Ascending aorta (tissue), 2 donors: ENCODE measurements around the gene SPTBN1. TPM values are rescaled to one million over a fixed set of nuclear protein-coding genes. Genes with fewer than 3 reads are reported as not detected.

ENCODE experiments used
- DNase-seq, 2 donors: peaks; one replicate each; pipeline ENCODE4 v3.0.0-alpha.2; 2019; ENCODE audit warnings: low spot score in 2 of 2
- H3K27ac ChIP-seq, 2 donors: fragments of 200-600 bp; sonication (generic); one replicate each; pipeline ENCODE4 v1.5.1; 2016 to 2017; ENCODE audit warnings: mild to moderate bottlenecking in 1 of 2
- H3K27me3 ChIP-seq: fragments of 200-600 bp; sonication (generic); one replicate; pipeline ENCODE4 v1.5.1; 2017
- H3K36me3 ChIP-seq, 2 donors: fragments of 200-600 bp; sonication (generic); one replicate each; pipeline ENCODE4 v1.5.1; 2016
- H3K4me1 ChIP-seq, 2 donors: fragments of 200-600 bp; sonication (generic); one replicate each; pipeline ENCODE4 v1.5.1; 2016 to 2017; ENCODE audit warnings: mild to moderate bottlenecking in 1 of 2
- H3K4me3 ChIP-seq, 2 donors: fragments of 200-600 bp; sonication (generic); one replicate each; pipeline ENCODE4 v1.5.1; 2016 to 2017; ENCODE audit warnings: mild to moderate bottlenecking in 1 of 2
- H3K9me3 ChIP-seq, 2 donors: fragments of 200-600 bp; sonication (generic); one replicate each; pipeline ENCODE4 v1.5.1; 2016
- intact Hi-C: fragments of 100-400 bp; cut with DNase I; formaldehyde crosslinking; loops from one replicate; pipeline ENCODE4 v1.15.1; 2023
- total RNA-seq: library from RNA; depleted of rRNA; stranded (reverse); fragments of >200 nt; gene quantifications from one replicate; pipeline ENCODE4 v1.1.0, GENCODE V29; 2016
- TF ChIP-seq, protein P1 (sequence below), 3 experiments: fragments of 200-600 bp in 2 of 3; fragments of 450-650 bp in 1 of 3; sonication (generic) in 2 of 3; IDR thresholded peaks; one replicate each; pipeline ENCODE4 v1.5.1; 2016 to 2019; ENCODE audit warnings: antibody characterized with exemption in 3 of 3, mild to moderate bottlenecking in 1 of 3, moderate library complexity in 1 of 3

SPTBN1 gene
- total RNA-seq, 1 donor from 2014 or later = 246 TPM

DNA sequence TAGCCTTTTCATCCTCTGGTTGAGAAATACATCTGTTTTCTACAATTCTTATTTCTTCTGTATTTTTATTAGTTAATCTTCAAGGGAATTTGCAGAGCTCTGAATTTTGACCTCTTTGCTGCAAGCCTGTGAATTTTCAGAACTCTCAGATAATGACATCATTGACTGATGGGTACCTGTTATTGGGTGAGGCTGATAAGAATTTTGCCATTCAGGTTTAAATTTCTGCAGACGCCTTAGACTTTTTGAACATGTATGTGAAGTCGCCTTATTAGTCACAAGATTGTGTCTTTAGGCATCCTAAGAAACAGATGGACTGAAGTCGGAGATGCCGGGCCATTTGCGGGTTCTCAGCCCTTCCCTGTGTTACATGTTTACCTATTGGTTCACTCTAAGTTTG, 82.4 kb downstream of the SPTBN1 start:
- Histone ChIP-seq H3K27ac (no peak overlapping the region), H3K27me3 (no peaks in the 10 kb centered on the region), H3K9me3 (no peaks in the 10 kb centered on the region), H3K4me1 (no peaks in the 10 kb centered on the region), H3K4me3 (no peak overlapping the region), H3K36me3 (peaks cover 0 to 8% of the 10 kb centered on the region in 2 donors)
- intact Hi-C loops = no loop called here
- DNase-seq = no peak
- TF ChIP-seq, protein P1, sequence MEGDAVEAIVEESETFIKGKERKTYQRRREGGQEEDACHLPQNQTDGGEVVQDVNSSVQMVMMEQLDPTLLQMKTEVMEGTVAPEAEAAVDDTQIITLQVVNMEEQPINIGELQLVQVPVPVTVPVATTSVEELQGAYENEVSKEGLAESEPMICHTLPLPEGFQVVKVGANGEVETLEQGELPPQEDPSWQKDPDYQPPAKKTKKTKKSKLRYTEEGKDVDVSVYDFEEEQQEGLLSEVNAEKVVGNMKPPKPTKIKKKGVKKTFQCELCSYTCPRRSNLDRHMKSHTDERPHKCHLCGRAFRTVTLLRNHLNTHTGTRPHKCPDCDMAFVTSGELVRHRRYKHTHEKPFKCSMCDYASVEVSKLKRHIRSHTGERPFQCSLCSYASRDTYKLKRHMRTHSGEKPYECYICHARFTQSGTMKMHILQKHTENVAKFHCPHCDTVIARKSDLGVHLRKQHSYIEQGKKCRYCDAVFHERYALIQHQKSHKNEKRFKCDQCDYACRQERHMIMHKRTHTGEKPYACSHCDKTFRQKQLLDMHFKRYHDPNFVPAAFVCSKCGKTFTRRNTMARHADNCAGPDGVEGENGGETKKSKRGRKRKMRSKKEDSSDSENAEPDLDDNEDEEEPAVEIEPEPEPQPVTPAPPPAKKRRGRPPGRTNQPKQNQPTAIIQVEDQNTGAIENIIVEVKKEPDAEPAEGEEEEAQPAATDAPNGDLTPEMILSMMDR (IDR thresholded peaks at IDR 0.05) = no peak

DNA sequence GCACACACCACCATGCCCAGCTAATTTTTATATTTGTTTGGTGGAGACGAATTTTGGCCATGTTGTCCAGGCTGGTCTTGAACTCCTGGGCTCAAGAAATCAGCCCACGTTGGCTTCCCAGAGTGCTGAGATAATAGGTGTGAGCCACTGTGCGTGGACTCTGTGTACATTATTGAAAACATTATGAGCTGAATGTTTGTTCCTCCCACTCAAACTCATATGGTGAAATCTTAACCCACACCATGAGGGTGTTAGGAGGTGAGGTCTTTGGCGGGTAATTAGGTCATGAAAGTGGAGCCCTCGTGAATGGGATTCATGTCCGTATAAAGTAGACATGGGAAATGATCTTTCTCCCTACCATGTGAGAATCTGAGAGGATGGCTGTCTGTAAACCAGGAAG, 83.6 kb downstream of the SPTBN1 start:
- no peaks in the 10 kb centered on the region for H3K9me3 ChIP-seq
- no peak overlapping the region for H3K4me3 ChIP-seq
- intact Hi-C loops = no loop called here
- peaks cover 0 to 8% of the 10 kb centered on the region in 2 donors for H3K36me3 ChIP-seq
- DNase-seq = no peak
- TF ChIP-seq, protein P1 (IDR thresholded peaks at IDR 0.05) = no peak
- peaks cover 0 to 3% of the 10 kb centered on the region in 2 donors for H3K4me1 ChIP-seq
- no peak overlapping the region for H3K27ac ChIP-seq
- H3K27me3 ChIP-seq = no peaks in the 10 kb centered on the region

DNA sequence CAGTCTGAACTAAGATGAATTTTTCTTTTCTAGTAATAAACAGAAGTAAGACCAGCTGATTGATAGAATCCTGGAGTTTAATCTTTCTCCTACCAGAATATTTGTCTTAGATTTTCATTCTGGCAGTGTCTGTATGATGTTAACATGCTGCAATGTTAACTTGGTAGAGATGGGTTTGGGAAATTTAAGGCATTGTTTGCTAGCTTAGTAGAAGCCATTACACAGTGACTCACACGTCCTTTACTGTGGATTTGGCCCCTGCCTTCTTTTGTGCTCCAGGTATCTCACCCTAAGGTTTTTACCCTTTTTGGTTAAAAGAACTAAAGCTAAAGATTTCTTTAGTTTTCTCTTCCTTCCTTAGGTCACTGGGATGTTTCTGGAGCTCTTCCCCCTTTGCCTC, 84.1 kb downstream of the SPTBN1 start:
- Histone ChIP-seq H3K9me3 (no peaks in the 10 kb centered on the region), H3K4me1 (peaks cover 0 to 3% of the 10 kb centered on the region in 2 donors), H3K4me3 (no peak overlapping the region), H3K27ac (no peak overlapping the region), H3K36me3 (peaks cover 0 to 5% of the 10 kb centered on the region in 2 donors), H3K27me3 (no peaks in the 10 kb centered on the region)
- TF ChIP-seq, protein P1 (IDR thresholded peaks at IDR 0.05) = no peak
- DNase-seq = no peak
- intact Hi-C loops = no loop called here

DNA sequence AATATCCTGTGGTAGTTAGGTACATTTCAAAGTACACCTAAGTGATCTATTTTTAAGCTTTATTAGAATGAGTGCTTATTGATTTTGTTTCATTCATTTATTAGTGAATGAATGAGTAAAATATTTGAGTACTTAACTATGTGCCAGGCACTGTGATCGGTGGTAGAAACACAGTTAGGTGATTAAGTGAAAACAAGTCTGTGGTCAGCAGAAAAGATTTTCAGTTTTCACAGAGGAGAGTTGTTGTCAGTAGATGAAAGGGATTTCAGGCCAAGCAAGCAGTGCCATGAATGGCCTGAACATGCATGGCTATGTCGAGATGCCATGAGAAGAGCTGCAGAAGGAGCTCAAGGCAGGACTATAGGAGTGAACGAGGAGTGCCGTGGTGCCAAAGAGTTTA, 85.9 kb downstream of the SPTBN1 start:
- DNase-seq = no peak
- Histone ChIP-seq H3K27ac (no peak overlapping the region), H3K4me3 (no peak overlapping the region), H3K4me1 (peaks cover 0 to 3% of the 10 kb centered on the region in 2 donors), H3K36me3 (peaks cover 0 to 5% of the 10 kb centered on the region in 2 donors), H3K27me3 (no peaks in the 10 kb centered on the region), H3K9me3 (no peaks in the 10 kb centered on the region)
- TF ChIP-seq, protein P1 (IDR thresholded peaks at IDR 0.05) = no peak
- intact Hi-C loops = no loop called here

DNA sequence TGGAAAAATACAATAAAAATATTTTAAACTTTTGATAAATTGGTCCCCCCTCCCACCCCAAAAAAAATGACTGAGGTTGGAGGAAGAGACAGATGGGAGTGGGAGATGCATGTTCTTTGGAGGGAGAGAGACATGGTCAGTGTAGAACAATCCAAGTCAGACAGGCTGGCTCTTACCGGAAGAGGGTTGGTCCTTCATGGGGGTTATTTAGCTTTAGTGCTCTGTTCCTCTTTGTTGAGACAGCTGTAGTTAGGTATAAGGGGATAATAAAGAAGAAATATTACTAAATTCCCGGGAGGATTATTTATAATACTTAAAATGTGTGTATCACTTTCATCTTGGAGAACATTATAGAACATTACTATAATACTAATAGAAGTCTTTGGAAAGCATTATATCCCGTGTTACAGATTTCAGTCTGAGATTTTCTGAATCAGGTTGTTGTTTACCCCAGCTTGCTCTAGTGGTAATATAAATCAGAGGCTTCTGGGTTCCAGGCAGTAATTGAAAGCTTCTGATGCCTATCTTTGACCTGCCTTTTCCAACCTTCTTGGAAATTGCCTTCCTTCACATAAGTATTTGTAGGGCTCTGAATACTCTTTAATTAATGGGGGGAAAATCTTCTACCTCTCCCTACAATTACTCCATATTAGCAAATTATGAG, 87.7 kb downstream of the SPTBN1 start:
- intact Hi-C loops = no loop called here
- no peaks in the 10 kb centered on the region for H3K36me3 ChIP-seq
- H3K9me3 ChIP-seq = no peaks in the 10 kb centered on the region
- no peak overlapping the region for H3K4me3 ChIP-seq
- no peaks in the 10 kb centered on the region for H3K27me3 ChIP-seq
- peaks cover 0 to 3% of the 10 kb centered on the region in 2 donors for H3K4me1 ChIP-seq
- TF ChIP-seq, protein P1 (IDR thresholded peaks at IDR 0.05) = no peak
- DNase-seq = no peak
- H3K27ac ChIP-seq = no peak overlapping the region
